Measurements from ENCODE around the gene ARL6.

GRCh38 chr3:97820780-97821179 lies 56.2 kb downstream of the ARL6 start:
- TF ChIP-seq CTCF (IDR thresholded peaks at IDR 0.05; ENCODE audit: insufficient read depth, low read length, poor library complexity, severe bottlenecking) = no peak
- no peak for TF ChIP-seq EZH2phosphoT487 (conservative IDR thresholded peaks at IDR 0.05; ENCODE audit: low read length)

All from SU-DHL-6 (cell line).